ENCODE results near the gene SERINC4.

- TF ChIP-seq, protein P1, sequence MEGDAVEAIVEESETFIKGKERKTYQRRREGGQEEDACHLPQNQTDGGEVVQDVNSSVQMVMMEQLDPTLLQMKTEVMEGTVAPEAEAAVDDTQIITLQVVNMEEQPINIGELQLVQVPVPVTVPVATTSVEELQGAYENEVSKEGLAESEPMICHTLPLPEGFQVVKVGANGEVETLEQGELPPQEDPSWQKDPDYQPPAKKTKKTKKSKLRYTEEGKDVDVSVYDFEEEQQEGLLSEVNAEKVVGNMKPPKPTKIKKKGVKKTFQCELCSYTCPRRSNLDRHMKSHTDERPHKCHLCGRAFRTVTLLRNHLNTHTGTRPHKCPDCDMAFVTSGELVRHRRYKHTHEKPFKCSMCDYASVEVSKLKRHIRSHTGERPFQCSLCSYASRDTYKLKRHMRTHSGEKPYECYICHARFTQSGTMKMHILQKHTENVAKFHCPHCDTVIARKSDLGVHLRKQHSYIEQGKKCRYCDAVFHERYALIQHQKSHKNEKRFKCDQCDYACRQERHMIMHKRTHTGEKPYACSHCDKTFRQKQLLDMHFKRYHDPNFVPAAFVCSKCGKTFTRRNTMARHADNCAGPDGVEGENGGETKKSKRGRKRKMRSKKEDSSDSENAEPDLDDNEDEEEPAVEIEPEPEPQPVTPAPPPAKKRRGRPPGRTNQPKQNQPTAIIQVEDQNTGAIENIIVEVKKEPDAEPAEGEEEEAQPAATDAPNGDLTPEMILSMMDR (IDR thresholded peaks at IDR 0.05) = no peak
- no peak for TF ChIP-seq POLR2A (IDR thresholded peaks at IDR 0.05)
Observed at GRCh38 chr15:43796566-43796965, 3.5 kb downstream of the SERINC4 start.

Data from body of pancreas (tissue), 4 donors.